ENCODE measurements around the gene SCGB1C1.

DNA sequence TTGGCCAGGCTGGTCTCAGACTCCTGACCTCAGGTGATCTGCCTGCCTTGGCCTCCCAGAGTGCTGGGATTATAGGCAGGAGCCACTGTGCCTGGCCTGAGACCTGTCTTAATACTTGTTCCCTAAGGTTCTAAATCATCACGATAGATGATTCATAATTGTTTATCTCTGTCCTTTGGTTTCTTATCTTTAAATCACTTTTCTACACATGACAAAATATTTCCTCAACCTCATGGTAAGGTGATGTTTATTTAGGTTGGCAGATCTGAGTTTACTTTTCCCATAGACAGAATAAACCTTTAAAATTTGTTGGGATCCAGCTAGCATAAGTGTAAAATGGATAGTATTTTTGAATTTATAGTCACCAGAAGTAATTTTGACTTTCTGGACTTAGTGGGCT, 47.4 kb downstream of the SCGB1C1 start:
- TF ChIP-seq, protein P1, sequence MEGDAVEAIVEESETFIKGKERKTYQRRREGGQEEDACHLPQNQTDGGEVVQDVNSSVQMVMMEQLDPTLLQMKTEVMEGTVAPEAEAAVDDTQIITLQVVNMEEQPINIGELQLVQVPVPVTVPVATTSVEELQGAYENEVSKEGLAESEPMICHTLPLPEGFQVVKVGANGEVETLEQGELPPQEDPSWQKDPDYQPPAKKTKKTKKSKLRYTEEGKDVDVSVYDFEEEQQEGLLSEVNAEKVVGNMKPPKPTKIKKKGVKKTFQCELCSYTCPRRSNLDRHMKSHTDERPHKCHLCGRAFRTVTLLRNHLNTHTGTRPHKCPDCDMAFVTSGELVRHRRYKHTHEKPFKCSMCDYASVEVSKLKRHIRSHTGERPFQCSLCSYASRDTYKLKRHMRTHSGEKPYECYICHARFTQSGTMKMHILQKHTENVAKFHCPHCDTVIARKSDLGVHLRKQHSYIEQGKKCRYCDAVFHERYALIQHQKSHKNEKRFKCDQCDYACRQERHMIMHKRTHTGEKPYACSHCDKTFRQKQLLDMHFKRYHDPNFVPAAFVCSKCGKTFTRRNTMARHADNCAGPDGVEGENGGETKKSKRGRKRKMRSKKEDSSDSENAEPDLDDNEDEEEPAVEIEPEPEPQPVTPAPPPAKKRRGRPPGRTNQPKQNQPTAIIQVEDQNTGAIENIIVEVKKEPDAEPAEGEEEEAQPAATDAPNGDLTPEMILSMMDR (IDR thresholded peaks at IDR 0.05): no peak
- TF ChIP-seq POLR2A (IDR thresholded peaks at IDR 0.05) (no peak), POLR2AphosphoS5 (IDR thresholded peaks at IDR 0.05) (no peak)
